ENCODE data around the gene ENPP4. TPM values are rescaled to one million over a fixed set of nuclear protein-coding genes. Genes with fewer than 3 reads are reported as not detected.

ENPP4 gene
- total RNA-seq, 4 donors from 2014 or later: 0.30 to 4.8 (median 2.0) TPM

- H3K27ac ChIP-seq: no peak overlapping the region
- H3K4me3 ChIP-seq: no peak overlapping the region
- no peaks in the 10 kb centered on the region for H3K9me3 ChIP-seq
- H3K27me3 ChIP-seq: peaks cover 0 to 6% (median 0%) of the 10 kb centered on the region in 4 donors
- no peak for DNase-seq
- TF ChIP-seq POLR2A (IDR thresholded peaks at IDR 0.05) (no peak), CTCF (IDR thresholded peaks at IDR 0.05) (no peak)
- no peaks in the 10 kb centered on the region for H3K4me1 ChIP-seq
- no peaks in the 10 kb centered on the region for H3K36me3 ChIP-seq
- WGBS, 2 donors: 45 to 50% methylated on average over 4 of the region's 4 CpGs
- intact Hi-C loops (cut with DNase I): no loop called here
Observed at GRCh38 chr6:46184114-46184513, 54.3 kb downstream of the ENPP4 start.

GRCh38 chr6:46186583-46186982 lies 56.8 kb downstream of the ENPP4 start:
- Histone ChIP-seq H3K27me3 (peaks cover 0 to 6% (median 0%) of the 10 kb centered on the region in 4 donors), H3K36me3 (no peaks in the 10 kb centered on the region), H3K4me3 (no peak overlapping the region), H3K9me3 (no peaks in the 10 kb centered on the region), H3K27ac (no peak overlapping the region), H3K4me1 (no peaks in the 10 kb centered on the region)
- no peak for DNase-seq
- intact Hi-C loops (cut with DNase I): no loop called here
- TF ChIP-seq POLR2A (IDR thresholded peaks at IDR 0.05) (no peak), CTCF (IDR thresholded peaks at IDR 0.05) (no peak)
- WGBS, 2 donors: 72 to 77% methylated on average over 1 of the region's 1 CpG

- intact Hi-C loops (cut with DNase I): no loop called here
- Histone ChIP-seq H3K9me3 (no peaks in the 10 kb centered on the region), H3K27ac (no peak overlapping the region), H3K4me3 (no peak overlapping the region), H3K36me3 (no peaks in the 10 kb centered on the region), H3K27me3 (peaks cover 0 to 6% (median 0%) of the 10 kb centered on the region in 4 donors), H3K4me1 (no peaks in the 10 kb centered on the region)
- no peak for TF ChIP-seq POLR2A (IDR thresholded peaks at IDR 0.05)
- no peak for TF ChIP-seq CTCF (IDR thresholded peaks at IDR 0.05)
- 85 to 87% methylated on average over 4 of the region's 4 CpGs for WGBS, 2 donors
- no peak for DNase-seq
Observed at GRCh38 chr6:46189726-46190125, 59.9 kb downstream of the ENPP4 start.

- Histone ChIP-seq H3K36me3 (no peaks in the 10 kb centered on the region), H3K27me3 (no peaks in the 10 kb centered on the region), H3K4me1 (no peaks in the 10 kb centered on the region), H3K9me3 (no peaks in the 10 kb centered on the region), H3K4me3 (no peak overlapping the region), H3K27ac (no peak overlapping the region)
- TF ChIP-seq CTCF (IDR thresholded peaks at IDR 0.05) (no peak), POLR2A (IDR thresholded peaks at IDR 0.05) (no peak)
- DNase-seq: no peak
- 70 to 83% methylated on average over 2 to 4 of the region's 4 CpGs for WGBS, 2 donors
- intact Hi-C loops (cut with DNase I): no loop called here
Observed at GRCh38 chr6:46190889-46191288, 61.1 kb downstream of the ENPP4 start.

GRCh38 chr6:46191961-46192360 lies 62.2 kb downstream of the ENPP4 start:
- no peak overlapping the region for H3K4me3 ChIP-seq
- no peak overlapping the region for H3K27ac ChIP-seq
- no peaks in the 10 kb centered on the region for H3K4me1 ChIP-seq
- TF ChIP-seq POLR2A (IDR thresholded peaks at IDR 0.05) (no peak), CTCF (IDR thresholded peaks at IDR 0.05) (no peak)
- H3K36me3 ChIP-seq: no peaks in the 10 kb centered on the region
- no peak for DNase-seq
- intact Hi-C loops (cut with DNase I): no loop called here
- WGBS, 2 donors: 37 to 48% methylated on average over 1 of the region's 1 CpG
- H3K9me3 ChIP-seq: no peaks in the 10 kb centered on the region
- H3K27me3 ChIP-seq: no peaks in the 10 kb centered on the region

Other genes with a start within 250 kb of the ENPP4 start
- 1 to 10 TPM in 3 of 4 donors, under 1 TPM in 1; 0.56 to 1.3 (median 1.2) TPM for gene CLIC5, start 114.1 kb upstream of the ENPP4 start, total RNA-seq
- 1 to 10 TPM in 3 of 4 donors, under 1 TPM in 1; 0.94 to 1.5 (median 1.4) TPM for gene ENPP5, start 41.0 kb downstream of the ENPP4 start, total RNA-seq